Measurements from ENCODE around the gene TAF1D.
"Not testable (repeated sequence)": the region's sequence is repeated elsewhere in the genome, so short reads cannot be mapped to it uniquely, and the experiment has no call there.

TAF1D gene

GRCh38 chr11:93746101-93746500 is 4.8 kb upstream of the TAF1D start:
- DNase-seq: no peak

GRCh38 chr11:93745005-93745755 is 3.9 kb upstream of the TAF1D start:
- not testable (repeated sequence) for DNase-seq

DNA sequence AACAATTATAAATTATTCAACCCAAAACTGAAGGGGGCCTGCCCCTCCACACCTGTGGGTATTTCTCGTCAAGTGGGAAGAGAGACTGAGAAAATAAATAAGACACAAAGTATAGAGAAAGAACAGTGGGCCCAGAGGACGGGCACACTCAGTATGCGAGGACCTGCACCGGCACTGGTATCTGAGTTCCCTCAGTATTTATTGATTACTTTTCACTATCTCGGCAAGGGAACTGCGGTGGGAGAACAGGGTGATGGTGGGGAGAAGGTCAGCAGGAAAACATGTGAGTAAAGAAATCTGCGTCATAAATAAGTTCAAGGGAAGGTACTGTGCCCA is 3.3 kb upstream of the TAF1D start:
- no peak for DNase-seq

GRCh38 chr11:93743291-93743690 is 2.0 kb upstream of the TAF1D start:
- no peak for DNase-seq

DNA sequence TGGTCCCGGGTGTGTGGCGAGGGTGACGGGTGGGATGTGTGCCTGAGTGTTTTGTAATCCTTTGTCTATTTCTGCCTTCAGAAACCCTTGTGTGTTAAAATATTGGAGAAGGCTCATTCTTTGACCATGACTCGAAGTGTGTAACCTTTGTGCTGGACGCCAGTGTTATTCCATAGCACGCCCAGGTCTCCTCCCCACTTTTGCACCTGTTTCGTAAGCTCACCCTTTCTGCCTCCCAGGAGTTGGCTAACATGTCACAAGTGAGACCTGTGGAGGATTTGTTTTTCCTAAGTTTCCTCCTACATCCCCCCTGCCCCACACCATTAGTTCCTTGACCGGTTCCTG is 559 bp upstream of the TAF1D start:
- DNase-seq: no peak

- DNase-seq: no peak
Measured at GRCh38 chr11:93740730-93741093, 583 bp downstream of the TAF1D start.

- no peak for DNase-seq
Measured at GRCh38 chr11:93740031-93740729, 1.1 kb downstream of the TAF1D start.

- DNase-seq: no peak
Measured at GRCh38 chr11:93738647-93739081, 2.6 kb downstream of the TAF1D start.

GRCh38 chr11:93737904-93738612 is 3.2 kb downstream of the TAF1D start:
- DNase-seq: no peak

GRCh38 chr11:93736129-93736528 is 5.2 kb downstream of the TAF1D start:
- DNase-seq: no peak

DNA sequence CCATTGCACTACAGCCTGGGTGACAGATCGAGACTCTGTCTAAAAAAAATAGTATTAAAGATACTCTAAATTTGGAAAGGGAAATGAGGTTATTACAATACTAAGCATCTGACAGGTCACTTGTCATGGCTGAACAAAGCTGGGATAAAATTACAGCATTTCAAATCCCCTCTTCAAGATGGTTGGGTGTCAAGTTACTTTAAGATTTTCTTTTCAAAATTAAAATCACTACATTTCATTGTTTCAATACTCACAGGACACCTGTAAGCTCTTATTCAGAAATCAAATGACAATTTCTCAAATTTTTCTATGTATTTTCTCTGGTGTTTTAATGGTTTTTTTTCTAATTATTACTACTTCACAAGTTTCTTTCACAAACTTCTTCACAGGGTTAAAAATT is 5.7 kb downstream of the TAF1D start:
- DNase-seq: no peak

DNA sequence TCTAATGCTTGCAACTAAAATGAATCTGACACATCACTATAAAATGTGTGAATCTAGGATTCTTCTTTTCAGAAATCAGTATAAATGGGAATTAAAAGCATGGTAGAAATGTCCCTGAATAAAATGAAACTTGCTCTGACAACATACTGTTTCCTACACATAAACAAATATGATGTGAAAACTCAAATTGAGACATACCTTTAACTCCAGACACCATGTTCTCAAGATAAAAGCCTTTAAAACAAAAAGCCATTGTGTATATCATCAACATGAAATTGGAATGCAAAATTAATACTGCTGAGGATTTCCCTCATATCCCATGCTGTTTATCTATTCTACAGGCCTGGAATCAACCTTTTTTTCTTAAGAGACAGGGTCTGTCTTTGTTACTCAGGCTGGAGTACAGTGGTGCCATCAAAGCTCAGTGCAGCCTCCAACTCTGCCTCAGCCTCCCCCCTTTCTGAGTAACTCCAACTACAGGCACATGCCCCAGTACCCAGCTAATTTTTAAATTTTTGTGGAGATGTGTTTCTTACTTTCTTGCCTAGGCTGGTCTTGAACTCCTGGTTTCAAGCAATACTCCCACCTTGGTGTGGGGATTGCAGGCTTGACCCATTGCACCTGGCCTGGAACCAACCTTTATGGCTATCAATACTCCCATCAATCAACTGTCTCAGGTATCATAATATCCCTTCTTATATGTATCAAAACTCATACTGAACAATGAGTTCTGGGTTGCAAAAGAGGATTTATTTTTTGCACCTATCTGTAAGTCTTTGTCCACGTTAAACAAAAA is 6.7 kb downstream of the TAF1D start:
- DNase-seq: no peak

DNA sequence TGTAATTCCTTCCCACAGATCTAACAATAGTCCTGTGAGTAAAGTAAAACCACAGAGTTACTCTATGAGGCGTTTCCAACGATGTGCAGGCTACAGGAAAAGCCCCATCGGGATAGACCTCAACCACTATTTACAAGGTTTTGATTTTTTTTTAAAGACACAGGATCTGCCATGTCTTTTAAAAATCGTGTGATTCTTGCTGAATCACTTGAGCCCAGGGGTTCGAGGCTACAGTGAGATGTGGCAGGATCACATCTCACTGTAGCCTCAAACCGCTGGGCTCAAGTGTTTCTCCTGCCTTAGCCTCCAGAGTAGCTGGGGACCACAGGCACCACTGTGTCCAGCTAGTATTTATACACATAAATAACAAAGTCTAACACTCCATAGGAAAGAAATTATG is 7.8 kb downstream of the TAF1D start:
- DNase-seq: no peak

DNA sequence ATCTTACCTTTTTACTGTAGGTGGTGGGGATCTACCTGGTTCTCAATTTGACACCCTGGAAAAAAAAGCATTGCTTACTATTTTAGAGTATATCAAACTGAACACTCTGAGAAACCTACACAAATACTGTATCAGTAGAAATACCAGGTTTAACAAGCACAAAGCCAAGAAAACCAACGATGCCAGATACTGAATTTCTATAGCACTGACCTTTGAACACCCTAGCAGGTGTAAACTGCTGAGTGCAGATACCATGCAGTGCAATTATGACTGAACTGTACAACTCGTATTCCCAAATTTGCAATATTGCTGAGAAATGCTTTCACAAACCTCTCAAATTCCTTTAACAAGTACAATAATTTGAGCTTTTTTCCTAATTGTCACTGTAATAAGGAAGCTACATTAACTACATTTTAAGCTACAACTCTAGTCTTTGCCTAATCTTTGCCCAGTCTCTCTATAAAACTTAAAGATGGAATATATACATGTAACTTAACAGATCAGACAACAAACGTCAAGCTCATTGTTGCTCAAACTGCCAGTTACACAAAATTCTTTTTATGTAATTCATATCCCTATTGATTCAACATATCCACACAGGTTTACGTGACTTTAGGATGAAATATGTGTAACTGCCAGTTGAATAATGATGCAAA is 8.9 kb downstream of the TAF1D start:
- DNase-seq: no peak

DNA sequence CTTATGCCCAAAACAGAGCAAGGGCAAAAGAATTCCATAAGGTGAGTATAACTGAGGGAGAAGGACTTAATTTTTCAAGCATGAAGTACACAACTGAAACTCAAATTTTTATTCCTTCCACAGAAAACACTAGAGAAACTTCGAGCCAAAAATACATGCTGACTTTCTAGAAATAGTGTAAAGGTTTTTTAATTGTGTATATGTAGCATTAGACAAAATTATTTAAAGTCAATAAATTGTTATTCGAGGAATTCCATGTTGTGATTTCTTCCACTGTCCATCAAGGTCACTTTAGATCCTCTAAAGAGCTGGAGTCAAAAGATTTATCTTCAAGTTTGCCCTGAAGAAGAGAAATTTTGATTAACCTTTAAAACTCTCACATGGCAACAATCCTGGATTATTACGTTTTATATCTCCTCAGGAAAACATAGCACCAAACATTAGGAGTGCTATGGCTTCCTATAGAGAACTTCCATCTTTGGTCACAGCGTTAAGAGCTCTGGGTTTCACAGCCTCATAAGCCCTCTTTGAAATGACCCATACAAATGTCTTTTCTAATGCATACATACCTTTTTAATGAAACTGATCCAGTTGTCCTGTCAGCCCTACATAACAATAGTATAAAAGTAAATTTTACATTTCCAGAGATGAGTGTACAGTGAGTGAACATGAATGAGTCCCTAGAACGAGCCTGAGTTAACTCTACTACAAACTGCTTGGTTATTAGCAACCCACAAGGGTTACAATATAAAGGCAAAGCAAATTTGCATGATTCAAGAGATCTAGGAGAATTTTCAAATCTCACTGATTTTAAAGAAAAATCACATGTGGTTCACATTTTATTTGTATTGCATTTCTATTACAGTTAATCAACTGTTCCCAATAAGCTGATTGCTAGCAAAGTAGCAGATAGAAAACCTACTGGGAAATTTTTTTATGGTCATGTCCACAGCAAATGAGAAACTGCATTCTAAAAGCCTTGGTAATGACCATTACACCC is 10.9 kb downstream of the TAF1D start:
- no peak for DNase-seq

DNA sequence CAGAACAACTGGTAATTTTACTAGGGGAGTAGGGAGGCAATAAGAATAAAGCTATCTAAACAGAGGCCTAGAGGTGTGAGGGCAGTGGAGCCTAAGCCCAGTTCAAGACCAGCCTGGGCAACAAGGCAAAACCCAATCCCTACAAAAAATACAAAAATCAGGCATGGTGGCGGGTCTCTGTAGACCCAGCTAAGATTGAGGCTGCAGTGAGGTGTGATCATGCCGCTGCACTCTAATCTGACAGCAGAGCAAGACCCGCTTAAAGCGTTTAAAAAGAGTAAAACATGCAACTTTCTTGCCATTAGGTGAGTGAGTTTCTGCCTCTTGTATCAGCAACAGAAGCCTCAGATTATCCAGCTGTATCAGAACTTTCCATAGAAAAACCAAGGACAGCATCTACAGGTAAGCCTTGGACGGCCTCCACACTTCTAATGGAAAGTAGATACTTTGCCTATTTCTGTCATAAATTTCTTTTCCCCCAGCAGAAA is 12.1 kb downstream of the TAF1D start:
- no peak for DNase-seq

DNA sequence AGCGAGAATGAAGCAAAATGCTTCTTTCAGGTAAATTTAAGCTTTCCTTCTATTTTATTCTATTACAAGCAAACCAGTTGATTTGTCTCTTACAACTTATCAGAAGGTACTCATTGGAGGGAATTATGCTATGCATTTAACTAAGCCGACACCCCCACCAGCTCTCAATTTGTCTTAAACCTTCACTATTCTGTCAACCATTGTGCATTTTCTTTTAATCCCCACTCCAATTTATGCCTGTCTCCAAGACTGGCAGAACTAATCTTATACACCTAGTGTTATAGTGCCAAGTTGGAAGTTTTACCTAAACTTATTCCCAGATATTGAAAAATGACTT is 12.5 kb downstream of the TAF1D start:
- DNase-seq: no peak

- DNase-seq: no peak
Measured at GRCh38 chr11:93727985-93728791, 13.1 kb downstream of the TAF1D start.

DNA sequence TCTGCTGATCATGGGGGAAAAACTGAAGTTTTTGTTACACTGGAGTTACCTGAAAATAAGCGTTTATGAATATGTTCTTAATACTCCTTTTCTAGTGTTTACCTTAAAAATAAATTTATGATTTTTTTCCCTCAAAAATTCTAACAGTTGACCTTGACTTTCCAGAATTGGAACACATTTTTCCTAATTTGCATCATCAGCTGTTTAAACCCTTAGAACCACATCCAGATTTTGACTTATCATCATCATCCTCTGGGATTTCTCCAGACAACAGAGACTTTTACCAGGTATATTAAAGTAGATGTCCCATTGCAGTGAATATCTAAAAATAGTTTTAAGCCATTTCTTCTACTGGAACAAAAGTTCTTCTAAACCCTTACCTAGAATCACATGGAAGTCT is 17.2 kb downstream of the TAF1D start:
- DNase-seq: no peak

DNA sequence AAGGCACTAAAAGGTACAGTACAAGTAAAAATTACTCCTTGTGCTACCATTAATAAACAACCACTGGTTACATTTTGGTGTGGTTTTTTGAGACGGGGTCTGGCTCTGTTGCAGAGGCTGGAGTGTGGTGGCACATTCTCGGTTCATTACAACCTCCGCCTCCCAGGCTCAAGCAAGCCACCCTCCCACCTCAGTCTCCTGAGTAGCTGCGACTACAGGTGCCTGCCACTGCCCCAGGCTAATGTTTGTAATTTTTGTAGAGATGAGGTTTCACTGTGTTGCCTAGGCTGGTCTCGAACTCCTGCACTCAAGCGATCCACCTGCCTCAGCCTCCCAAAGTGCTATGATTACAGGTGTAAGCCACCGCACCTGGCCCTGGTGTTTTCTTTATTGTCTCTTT is 20.8 kb downstream of the TAF1D start:
- DNase-seq: no peak

GRCh38 chr11:93719310-93719709 is 22.0 kb downstream of the TAF1D start:
- DNase-seq: no peak
